ENCODE results near the gene TCF4.

The TCF4 gene

DNA sequence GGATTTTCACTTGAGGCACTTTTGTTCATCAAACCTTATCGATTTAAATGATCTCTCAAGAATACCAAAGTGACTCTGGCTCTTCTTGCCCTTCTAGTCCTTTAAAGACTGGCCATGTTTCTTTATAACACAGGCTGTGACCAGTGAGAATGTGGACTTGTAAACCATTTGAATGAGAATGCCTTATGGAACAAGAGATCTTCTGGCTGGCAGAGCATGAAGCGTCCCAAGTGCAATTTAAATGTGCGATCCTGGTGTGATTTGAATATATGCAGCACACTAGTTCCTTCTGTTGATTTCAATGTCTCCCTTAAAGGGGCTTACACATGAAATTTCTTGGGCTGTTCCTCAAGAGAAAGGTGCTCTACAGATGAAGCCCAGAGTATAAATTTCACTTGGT, 366.4 kb downstream of the TCF4 start:
- no peak for FAIRE-seq

DNA sequence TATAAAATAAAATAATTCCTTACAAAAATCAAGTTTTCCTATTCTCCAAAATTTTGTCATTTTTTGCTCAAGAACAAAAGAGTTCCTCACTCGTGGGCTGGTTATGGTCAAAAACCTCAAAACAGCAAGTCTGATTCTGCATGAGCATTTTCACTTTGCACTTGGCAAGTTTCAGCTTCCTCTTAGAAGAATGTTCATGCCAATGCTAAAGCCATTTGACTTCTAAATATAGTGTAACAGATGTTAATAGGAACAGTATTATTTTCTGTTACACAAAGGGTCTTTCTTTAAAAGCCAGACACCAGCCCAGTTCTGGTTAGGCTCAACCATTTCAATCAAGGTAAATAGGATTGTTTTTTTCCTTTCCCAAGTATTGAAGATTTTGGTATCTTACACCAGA, 367.5 kb downstream of the TCF4 start:
- FAIRE-seq: no peak

GRCh38 chr18:55219823-55220222, 368.2 kb downstream of the TCF4 start:
- FAIRE-seq: no peak

GRCh38 chr18:55219059-55219458, 368.9 kb downstream of the TCF4 start:
- FAIRE-seq: no peak

DNA sequence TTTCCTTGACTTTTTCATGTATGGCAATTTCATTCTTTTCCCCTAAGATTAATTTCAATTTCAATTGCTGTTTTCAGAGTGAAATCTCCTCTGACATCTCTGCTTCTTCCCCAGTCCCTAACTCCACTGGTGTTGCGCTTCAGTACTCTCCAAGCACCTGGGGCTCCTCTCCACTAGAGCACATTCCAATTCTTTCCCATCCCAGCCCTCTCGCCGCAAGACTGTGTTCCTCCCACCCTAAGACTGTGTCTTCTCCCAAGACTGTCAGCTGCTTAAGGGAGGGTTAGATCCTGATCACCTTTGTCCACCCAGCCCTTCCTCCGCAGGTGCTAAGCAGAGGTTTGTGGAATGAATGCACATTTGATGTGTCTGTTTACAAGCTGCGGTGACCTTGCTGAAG, 373.0 kb downstream of the TCF4 start:
- no peak for FAIRE-seq

DNA sequence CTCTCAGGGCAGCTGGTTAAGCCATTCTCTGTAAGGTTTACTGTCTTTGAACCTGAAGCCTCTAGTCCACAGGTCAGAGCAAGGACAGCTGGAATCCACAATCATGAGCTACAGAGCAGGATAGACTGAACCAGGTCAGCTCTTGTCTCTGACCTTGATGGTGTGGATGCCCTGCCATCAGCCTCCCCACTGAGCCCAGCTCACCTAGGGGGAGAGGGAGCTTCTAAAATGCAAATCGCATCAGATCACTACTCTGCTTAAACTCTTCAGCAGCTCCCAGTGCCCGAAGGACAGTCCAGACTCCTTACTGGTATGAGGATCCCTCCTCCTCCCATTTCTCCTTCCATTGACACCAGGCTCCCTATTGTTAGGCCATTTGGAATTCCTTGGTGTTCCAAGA, 373.5 kb downstream of the TCF4 start:
- no peak for FAIRE-seq

DNA sequence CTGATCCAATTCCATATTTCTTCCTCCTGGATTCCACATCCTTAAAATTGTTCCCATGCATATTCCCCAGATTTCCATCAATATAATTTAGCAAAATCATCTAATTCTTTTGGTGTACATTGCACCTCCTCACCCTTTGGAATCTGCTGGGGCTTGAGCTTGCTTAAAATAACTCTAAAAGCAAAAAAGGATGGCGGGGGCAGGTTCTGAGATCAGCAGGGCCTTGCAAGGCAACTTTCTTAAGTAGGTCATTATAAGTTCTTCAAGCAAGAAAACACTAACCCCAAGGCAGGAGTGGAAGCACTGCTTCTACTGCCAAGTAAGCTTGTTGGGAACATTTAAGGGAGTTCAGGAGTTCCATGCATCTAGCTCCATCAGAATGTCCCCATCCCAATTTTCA, 374.4 kb downstream of the TCF4 start:
- FAIRE-seq: no peak

GRCh38 chr18:55206927-55207326, 381.1 kb downstream of the TCF4 start:
- no peak for FAIRE-seq

DNA sequence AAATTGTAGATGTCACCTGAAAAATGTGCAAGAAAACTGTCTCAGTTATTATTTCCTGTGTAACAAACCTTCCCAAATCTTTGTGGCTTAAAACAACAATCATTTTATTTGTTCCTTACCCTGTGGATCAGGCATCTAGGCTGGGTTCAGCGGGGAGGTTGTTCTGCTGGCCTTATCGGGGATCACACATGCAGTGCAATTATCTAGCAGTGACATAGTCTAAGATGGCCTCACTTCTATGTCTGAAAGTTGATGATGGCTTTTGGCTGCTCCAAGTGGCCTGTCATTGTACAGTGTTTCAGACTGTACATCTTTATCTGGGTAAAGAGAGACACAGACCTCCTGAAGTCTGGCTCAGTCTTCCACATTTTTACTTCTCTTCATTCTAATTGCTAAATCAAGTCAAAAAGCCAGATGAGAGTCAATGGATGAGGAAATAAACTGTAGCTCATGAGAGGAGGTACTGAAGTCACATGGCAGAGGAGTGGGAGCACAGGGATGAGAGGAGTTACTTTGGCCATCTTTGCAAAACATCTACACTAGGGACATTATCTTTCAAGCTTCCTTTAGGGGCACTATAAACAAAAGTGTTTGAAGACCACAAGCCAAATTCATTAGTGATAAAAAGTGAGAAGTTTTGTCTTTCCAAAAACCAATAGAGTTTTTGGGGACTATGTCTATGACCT, 385.6 kb downstream of the TCF4 start:
- FAIRE-seq: no peak

GRCh38 chr18:55199291-55199963, 388.6 kb downstream of the TCF4 start:
- no peak for FAIRE-seq

DNA sequence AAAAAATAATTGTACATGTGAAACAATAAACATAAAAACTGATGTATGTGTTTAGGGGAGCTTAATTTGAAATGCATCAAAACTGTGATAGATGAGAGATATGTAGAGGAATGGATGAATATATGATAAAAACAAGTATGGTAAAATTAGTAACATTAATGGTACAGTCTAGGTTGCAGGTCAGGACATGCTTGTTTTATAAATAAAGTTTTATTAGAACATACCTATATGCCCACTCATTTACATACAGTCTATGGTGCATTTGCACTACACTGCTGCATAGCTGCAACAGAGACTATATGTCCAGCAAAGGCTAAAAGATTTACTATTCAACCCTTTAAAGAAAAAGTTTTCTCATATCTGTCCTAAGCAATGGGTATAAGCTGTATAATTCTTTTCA, 392.1 kb downstream of the TCF4 start:
- FAIRE-seq: no peak

DNA sequence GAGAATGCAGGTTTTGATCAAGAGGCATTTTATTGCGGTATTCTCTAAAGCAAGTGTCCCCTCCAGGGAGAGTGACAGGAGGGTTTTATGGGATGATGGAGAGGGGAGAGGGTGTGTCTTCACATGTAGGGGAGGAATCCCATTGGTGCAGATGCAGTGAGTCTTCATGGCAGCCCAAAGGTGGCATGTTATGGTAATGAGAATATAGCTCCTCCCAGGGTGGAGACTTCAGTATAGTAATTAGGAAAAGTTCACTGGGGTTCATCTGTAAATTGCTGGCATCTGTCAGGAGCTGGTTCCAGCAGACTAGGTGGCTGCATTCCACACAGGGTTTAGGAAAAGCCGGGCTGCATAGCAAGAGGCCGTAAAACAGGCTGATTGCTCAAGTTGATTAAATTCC, 398.0 kb downstream of the TCF4 start:
- no peak for FAIRE-seq

GRCh38 chr18:55186588-55186987, 401.4 kb downstream of the TCF4 start:
- FAIRE-seq: no peak

DNA sequence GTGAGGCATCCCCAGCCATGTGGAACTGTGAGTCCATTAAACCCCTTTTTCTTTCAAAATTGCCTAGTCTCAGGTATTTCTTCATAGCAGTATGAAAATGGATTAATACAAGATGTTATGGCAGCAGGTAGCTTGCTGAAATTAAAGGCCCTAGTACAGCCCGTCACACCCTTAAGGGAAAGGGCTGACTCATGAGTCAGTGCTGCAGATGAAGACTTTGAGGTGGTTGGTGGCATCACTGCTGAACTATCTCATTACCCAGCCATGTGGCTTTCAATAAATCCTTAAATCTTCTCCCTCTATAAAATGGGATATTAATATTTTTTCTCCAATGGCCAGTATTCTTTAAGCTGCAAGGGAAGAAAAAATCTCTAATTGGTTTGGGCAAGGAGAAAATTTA, 402.6 kb downstream of the TCF4 start:
- no peak for FAIRE-seq

- FAIRE-seq: no peak
Observed at GRCh38 chr18:55179835-55180234, 408.2 kb downstream of the TCF4 start.

DNA sequence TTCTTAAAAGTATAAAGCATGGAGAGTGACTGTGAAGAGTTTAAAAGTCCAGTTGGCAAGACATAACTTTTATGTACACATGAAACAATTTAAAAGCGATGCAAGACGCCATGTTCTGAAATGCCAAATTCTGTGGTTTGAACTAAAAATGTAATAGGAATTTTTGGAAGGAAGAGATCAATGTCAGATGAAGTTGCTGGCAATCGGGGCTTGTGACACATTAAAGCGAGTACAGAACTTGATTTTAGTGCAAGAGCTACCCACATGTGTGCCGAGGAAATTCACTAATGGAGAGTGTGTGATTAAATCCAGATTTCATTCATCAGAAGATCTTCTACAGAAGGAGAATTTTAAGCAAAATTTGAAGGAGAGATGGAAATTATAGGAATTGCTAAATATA, 408.6 kb downstream of the TCF4 start:
- no peak for FAIRE-seq

DNA sequence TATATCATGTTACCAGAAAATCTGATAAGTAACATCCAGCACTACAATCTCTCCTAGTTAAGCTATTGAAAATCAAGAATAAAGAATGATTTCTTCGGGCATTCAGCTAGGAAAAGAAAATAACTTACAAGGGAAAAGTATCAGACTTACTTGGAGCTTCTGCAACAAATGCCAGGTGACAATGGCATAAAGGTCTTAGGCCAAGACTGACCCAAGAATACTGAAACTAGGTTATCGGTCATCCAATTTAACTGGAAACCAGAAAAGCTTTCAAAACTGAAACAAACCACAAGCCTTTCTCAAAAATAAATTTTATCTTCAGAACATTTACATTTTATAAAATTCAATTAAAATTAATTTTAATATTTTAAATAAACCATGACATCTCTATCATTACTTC, 414.7 kb downstream of the TCF4 start:
- FAIRE-seq: no peak
